HFFc6 (cell line): ENCODE measurements around the gene FNDC3A. TPM values are rescaled to one million over a fixed set of nuclear protein-coding genes. Genes with fewer than 3 reads are reported as not detected.
A peak's percentile ranks its signal among the peaks of the same experiment; 100 is the strongest.

Experiments
- DNase-seq: peaks from one replicate; pipeline ENCODE4 v3.0.0-alpha.2; 2018
- H3K27ac Mint-ChIP-seq: 2 replicates; pipeline ENCODE4 v1.8.0; 2020; ENCODE audit warnings: mild to moderate bottlenecking, mixed read lengths
- H3K27me3 Mint-ChIP-seq: 2 replicates; pipeline ENCODE4 v1.8.0; 2021; ENCODE audit warnings: mild to moderate bottlenecking, moderate library complexity, mixed read lengths; ENCODE audit not compliant: insufficient read depth
- H3K36me3 Mint-ChIP-seq: 2 replicates; pipeline ENCODE4 v1.8.0; 2021; ENCODE audit warnings: low read depth, mixed read lengths
- H3K4me1 Mint-ChIP-seq: 2 replicates; pipeline ENCODE4 v1.8.0; 2020; ENCODE audit warnings: low read depth, mixed read lengths
- H3K4me3 Mint-ChIP-seq: 2 replicates; pipeline ENCODE4 v1.8.0; 2020; ENCODE audit warnings: mild to moderate bottlenecking, moderate library complexity, mixed read lengths
- H3K9me3 Mint-ChIP-seq: 2 replicates; pipeline ENCODE4 v1.8.0; 2020; ENCODE audit warnings: mild to moderate bottlenecking, mixed read lengths
- total RNA-seq, 6 experiments: library from RNA; stranded (reverse); fragmentation: NEBNext Ultra II Directional; extraction: Animal tissue kit (Norgen Biotek cat#: 25700); gene quantifications; 2 replicates in 1 of 6; 3 replicates in 5 of 6; pipeline ENCODE4 v1.2.3, GENCODE V29; 2021
- TF ChIP-seq, protein P1 (sequence below): fragments of 200-600 bp; sonication (generic); IDR thresholded peaks from 2 replicates; pipeline ENCODE4 v1.5.0; 2021; ENCODE audit warnings: antibody characterized with exemption, mild to moderate bottlenecking

Gene FNDC3A
- total RNA-seq, 6 experiments from 2014 or later = 60.3 to 73.8 (median 67.9) TPM

GRCh38 chr13:49044836-49045235 lies 69.1 kb downstream of the FNDC3A start:
- peaks cover 72% of the 10 kb centered on the region for H3K4me1 Mint-ChIP-seq
- no peaks in the 10 kb centered on the region for H3K9me3 Mint-ChIP-seq
- TF ChIP-seq, protein P1, sequence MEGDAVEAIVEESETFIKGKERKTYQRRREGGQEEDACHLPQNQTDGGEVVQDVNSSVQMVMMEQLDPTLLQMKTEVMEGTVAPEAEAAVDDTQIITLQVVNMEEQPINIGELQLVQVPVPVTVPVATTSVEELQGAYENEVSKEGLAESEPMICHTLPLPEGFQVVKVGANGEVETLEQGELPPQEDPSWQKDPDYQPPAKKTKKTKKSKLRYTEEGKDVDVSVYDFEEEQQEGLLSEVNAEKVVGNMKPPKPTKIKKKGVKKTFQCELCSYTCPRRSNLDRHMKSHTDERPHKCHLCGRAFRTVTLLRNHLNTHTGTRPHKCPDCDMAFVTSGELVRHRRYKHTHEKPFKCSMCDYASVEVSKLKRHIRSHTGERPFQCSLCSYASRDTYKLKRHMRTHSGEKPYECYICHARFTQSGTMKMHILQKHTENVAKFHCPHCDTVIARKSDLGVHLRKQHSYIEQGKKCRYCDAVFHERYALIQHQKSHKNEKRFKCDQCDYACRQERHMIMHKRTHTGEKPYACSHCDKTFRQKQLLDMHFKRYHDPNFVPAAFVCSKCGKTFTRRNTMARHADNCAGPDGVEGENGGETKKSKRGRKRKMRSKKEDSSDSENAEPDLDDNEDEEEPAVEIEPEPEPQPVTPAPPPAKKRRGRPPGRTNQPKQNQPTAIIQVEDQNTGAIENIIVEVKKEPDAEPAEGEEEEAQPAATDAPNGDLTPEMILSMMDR = no peak
- no peak overlapping the region for H3K4me3 Mint-ChIP-seq
- H3K27ac Mint-ChIP-seq = peak overlapping the region; percentile 87; the same call in 1 of the 2 replicates
- peaks cover 25% of the 10 kb centered on the region for H3K36me3 Mint-ChIP-seq
- DNase-seq = no peak
- no peaks in the 10 kb centered on the region; the same call in 1 of the 2 replicates for H3K27me3 Mint-ChIP-seq

- TF ChIP-seq, protein P1 = no peak
Measured at GRCh38 chr13:49046002-49046401, 70.3 kb downstream of the FNDC3A start.

GRCh38 chr13:49046519-49046918 lies 70.8 kb downstream of the FNDC3A start:
- peak overlapping the region; percentile 87 for H3K27ac Mint-ChIP-seq
- H3K4me1 Mint-ChIP-seq = peaks cover 68% of the 10 kb centered on the region
- peaks cover 31% of the 10 kb centered on the region for H3K36me3 Mint-ChIP-seq
- H3K9me3 Mint-ChIP-seq = no peaks in the 10 kb centered on the region
- no peaks in the 10 kb centered on the region; the same call in 1 of the 2 replicates for H3K27me3 Mint-ChIP-seq
- DNase-seq = peak; percentile 8
- TF ChIP-seq, protein P1 = no peak
- no peak overlapping the region; the same call in 1 of the 2 replicates for H3K4me3 Mint-ChIP-seq

More at GRCh38 chr13:49046002-49046401, 70.3 kb downstream of the FNDC3A start:
- Mint-ChIP-seq H3K27ac (peak overlapping the region; percentile 87), H3K4me1 (peaks cover 73% of the 10 kb centered on the region), H3K36me3 (peaks cover 28% of the 10 kb centered on the region), H3K4me3 (peak overlapping the region; percentile 45; the same call in 1 of the 2 replicates), H3K27me3 (no peaks in the 10 kb centered on the region; the same call in 1 of the 2 replicates), H3K9me3 (no peaks in the 10 kb centered on the region)
- DNase-seq = peak; percentile 68

DNA sequence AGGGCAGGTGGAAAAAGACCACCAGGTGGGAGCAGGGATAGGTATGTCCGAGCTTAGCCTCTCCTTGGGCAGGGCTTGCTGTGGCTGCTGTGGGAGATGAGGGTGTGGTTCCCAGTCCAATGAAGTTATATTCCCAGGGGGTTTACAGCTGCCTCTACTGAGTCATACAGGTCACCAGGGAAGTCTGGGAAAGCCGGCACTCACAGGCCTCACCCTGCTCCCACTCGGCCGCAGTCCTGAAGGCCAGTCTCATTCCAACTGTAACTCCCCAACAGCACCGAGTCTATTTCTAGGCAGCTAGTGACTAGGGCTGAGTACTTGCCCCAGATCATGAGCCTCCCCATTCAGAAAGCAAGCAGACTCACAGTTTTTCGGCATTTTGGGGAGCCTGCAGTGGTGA lies 77.1 kb downstream of the FNDC3A start:
- Mint-ChIP-seq H3K36me3 (peaks cover 40% of the 10 kb centered on the region), H3K4me3 (no peak overlapping the region), H3K27me3 (no peaks in the 10 kb centered on the region; the same call in 1 of the 2 replicates), H3K27ac (no peak overlapping the region), H3K4me1 (peaks cover 54% of the 10 kb centered on the region), H3K9me3 (no peaks in the 10 kb centered on the region)
- TF ChIP-seq, protein P1 = no peak
- DNase-seq = no peak

- TF ChIP-seq, protein P1 = no peak
- DNase-seq = no peak
- Mint-ChIP-seq H3K9me3 (no peaks in the 10 kb centered on the region), H3K36me3 (peaks cover 41% of the 10 kb centered on the region), H3K27me3 (no peaks in the 10 kb centered on the region; the same call in 1 of the 2 replicates), H3K4me3 (no peak overlapping the region), H3K4me1 (peaks cover 50% of the 10 kb centered on the region), H3K27ac (no peak overlapping the region)
Measured at GRCh38 chr13:49053215-49053614, 77.5 kb downstream of the FNDC3A start.

DNA sequence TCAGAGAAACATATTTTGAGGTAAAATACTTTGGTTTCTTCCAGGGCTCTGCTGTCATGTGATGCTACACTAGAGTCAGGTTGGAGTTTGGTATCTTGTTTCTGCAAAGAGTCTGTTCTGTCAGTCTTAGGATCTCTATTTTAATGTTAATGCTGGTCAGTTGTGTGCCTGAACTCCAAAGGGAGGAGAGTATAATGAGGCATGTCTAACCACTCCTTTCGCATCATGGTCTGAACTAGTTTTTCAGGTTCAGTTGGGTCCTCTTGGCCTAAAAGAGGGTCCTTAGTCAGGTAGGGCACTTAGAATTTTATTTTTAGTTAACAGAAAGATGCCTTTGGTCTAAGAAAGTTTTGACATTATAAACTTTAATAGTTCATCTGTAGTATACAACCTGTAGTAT lies 78.2 kb downstream of the FNDC3A start:
- Mint-ChIP-seq H3K27ac (no peak overlapping the region), H3K36me3 (peaks cover 38% of the 10 kb centered on the region), H3K9me3 (no peaks in the 10 kb centered on the region), H3K4me3 (no peak overlapping the region), H3K27me3 (no peaks in the 10 kb centered on the region; the same call in 1 of the 2 replicates), H3K4me1 (peaks cover 48% of the 10 kb centered on the region)
- TF ChIP-seq, protein P1 = no peak
- DNase-seq = no peak
